GM23338 (cell line): ENCODE measurements around the gene DTL. TPM values are rescaled to one million over a fixed set of nuclear protein-coding genes. Genes with fewer than 3 reads are reported as not detected.
"Not testable (repeated sequence)": the region's sequence is repeated elsewhere in the genome, so short reads cannot be mapped to it uniquely, and the experiment has no call there.

Source experiments
- ATAC-seq: fragments of 200-7000 bp; cut with Tn5 transposase; 3 replicates; pipeline ENCODE4 v1.9.1; 2020
- DNase-seq: peaks from one replicate; pipeline ENCODE4 v3.0.0-alpha.2; 2015; ENCODE audit warnings: low spot score
- H2AFZ ChIP-seq: fragments of 200-600 bp; sonication (generic); 2 replicates; pipeline ENCODE4 v1.8.0; 2016; ENCODE audit warnings: antibody characterized with exemption, mild to moderate bottlenecking, moderate library complexity
- H3F3A ChIP-seq: fragments of 200-600 bp; sonication (generic); replicated peaks from 2 replicates; pipeline ENCODE4 v1.8.0; 2017; ENCODE audit warnings: antibody characterized with exemption, mixed run types, low read depth
- H3K27ac ChIP-seq: fragments of 200-600 bp; sonication (generic); 2 replicates; pipeline ENCODE4 v1.6.1; 2016; ENCODE audit warnings: low read depth
- H3K27me3 ChIP-seq: fragments of 200-600 bp; sonication (generic); 2 replicates; pipeline ENCODE4 v1.8.0; 2016; ENCODE audit warnings: mild to moderate bottlenecking, mixed run types, moderate library complexity; ENCODE audit not compliant: insufficient read depth
- H3K36me3 ChIP-seq: fragments of 200-600 bp; sonication (generic); 2 replicates; pipeline ENCODE4 v1.8.0; 2016; ENCODE audit warnings: mild to moderate bottlenecking; ENCODE audit not compliant: insufficient read depth
- H3K4me1 ChIP-seq: fragments of 200-600 bp; sonication (generic); 2 replicates; pipeline ENCODE4 v1.8.0; 2016; ENCODE audit warnings: mild to moderate bottlenecking, moderate library complexity; ENCODE audit not compliant: insufficient read depth
- H3K4me2 ChIP-seq: fragments of 200-600 bp; sonication (generic); 2 replicates; pipeline ENCODE4 v1.7.1; 2017; ENCODE audit warnings: mixed run types
- H3K4me3 ChIP-seq: fragments of 200-600 bp; sonication (generic); 2 replicates; pipeline ENCODE4 v1.6.1; 2016; ENCODE audit warnings: mixed run types
- H3K79me2 ChIP-seq: fragments of 200-600 bp; sonication (generic); replicated peaks from 2 replicates; pipeline ENCODE4 v1.8.0; 2017; ENCODE audit warnings: mild to moderate bottlenecking; ENCODE audit not compliant: insufficient read depth
- H3K9me2 ChIP-seq: fragments of 200-600 bp; sonication (generic); 2 replicates; pipeline ENCODE4 v1.8.0; 2017; ENCODE audit not compliant: insufficient read depth
- H4K20me1 ChIP-seq: fragments of 200-600 bp; sonication (generic); replicated peaks from 2 replicates; pipeline ENCODE4 v1.8.0; 2017; ENCODE audit warnings: mild to moderate bottlenecking; ENCODE audit not compliant: insufficient read depth
- H3K27ac Mint-ChIP-seq: 2 replicates; pipeline ENCODE4 v1.8.0; 2020; ENCODE audit warnings: inconsistent platforms, mild to moderate bottlenecking, moderate library complexity, mixed read lengths
- H3K27me3 Mint-ChIP-seq: 3 replicates; pipeline ENCODE4 v1.8.0; 2022; ENCODE audit warnings: low read depth, mild to moderate bottlenecking, moderate library complexity, mixed read lengths, inconsistent platforms; ENCODE audit not compliant: insufficient read depth, poor library complexity
- H3K36me3 Mint-ChIP-seq: 3 replicates; pipeline ENCODE4 v1.8.0; 2021; ENCODE audit warnings: low read depth, mild to moderate bottlenecking, inconsistent platforms, moderate library complexity, mixed read lengths
- H3K4me1 Mint-ChIP-seq: 3 replicates; pipeline ENCODE4 v1.8.0; 2020; ENCODE audit warnings: mild to moderate bottlenecking, inconsistent platforms, mixed read lengths
- H3K4me3 Mint-ChIP-seq: 3 replicates; pipeline ENCODE4 v1.8.0; 2021; ENCODE audit warnings: moderate library complexity, mild to moderate bottlenecking, inconsistent platforms, mixed read lengths
- H3K9me3 Mint-ChIP-seq: 3 replicates; pipeline ENCODE4 v1.8.0; 2020; ENCODE audit warnings: moderate library complexity, mild to moderate bottlenecking, inconsistent platforms, mixed read lengths
- CREB1 ChIP-seq: fragments of 250-450 bp; sonication (Bioruptor Pico); IDR thresholded peaks from 2 replicates; pipeline ENCODE4 v1.5.0; 2020; ENCODE audit warnings: low read depth, mild to moderate bottlenecking, moderate library complexity
- CTCF ChIP-seq, 2 experiments: fragments of 200-600 bp in 1 of 2; sonication (generic) in 1 of 2; conservative IDR thresholded peaks; 2 replicates each; pipeline versions ENCODE4 v1.5.1 to v1.6.1; 2016 to 2017; ENCODE audit warnings: antibody characterized with exemption in 2 of 2, low read depth in 2 of 2, mild to moderate bottlenecking in 2 of 2, moderate library complexity in 1 of 2
- ETS1 ChIP-seq: IDR thresholded peaks from 2 replicates; pipeline ENCODE4 v1.6.1; 2016; ENCODE audit warnings: antibody characterized with exemption
- EZH2phosphoT487 ChIP-seq: fragments of 200-600 bp; sonication (generic); IDR thresholded peaks from one replicate; pipeline ENCODE4 v1.8.1; 2018; ENCODE audit warnings: antibody characterized with exemption; ENCODE audit not compliant: unreplicated experiment
- POLR2AphosphoS5 ChIP-seq: IDR thresholded peaks from 2 replicates; pipeline ENCODE4 v1.6.1; 2016; ENCODE audit warnings: antibody characterized with exemption, low read depth
- REST ChIP-seq: IDR thresholded peaks from one replicate; pipeline ENCODE4 v1.6.1; 2018; ENCODE audit warnings: antibody characterized with exemption; ENCODE audit not compliant: unreplicated experiment
- STAT1 ChIP-seq: IDR thresholded peaks from one replicate; pipeline ENCODE4 v1.6.1; 2016; ENCODE audit warnings: antibody characterized with exemption; ENCODE audit not compliant: unreplicated experiment
- ZNF331 ChIP-seq: fragments of 250-450 bp; sonication (Bioruptor Pico); IDR thresholded peaks from 2 replicates; pipeline ENCODE4 v1.5.0; 2020; ENCODE audit warnings: low read depth, mild to moderate bottlenecking, moderate library complexity
- polyA plus RNA-seq: library from polyadenylated mRNA; unstranded; fragments of >200 nt; fragmentation: Nextera tagmentation; extraction: Ambion mirVana; gene quantifications from 2 replicates; pipeline ENCODE4 v1.2.1, GENCODE V29; 2016
- total RNA-seq: library from RNA; depleted of rRNA; stranded (reverse); fragments of >200 nt; shearing (Covaris generic); gene quantifications from 2 replicates; pipeline ENCODE4 v1.2.3, GENCODE V29; 2014

Gene DTL
- total and polyA plus RNA-seq, 2 experiments from 2014 or later = 26.5 to 58.8 TPM

- not testable (repeated sequence) for H3K4me2 ChIP-seq, H3K27ac Mint-ChIP-seq, H3K4me3 ChIP-seq, H3K4me1 ChIP-seq, H3K27me3 ChIP-seq, ATAC-seq, H3K4me1 Mint-ChIP-seq, H2AFZ ChIP-seq, H3K9me3 Mint-ChIP-seq, DNase-seq, H3F3A ChIP-seq, H4K20me1 ChIP-seq, H3K9me2 ChIP-seq, H3K27ac ChIP-seq, H3K36me3 ChIP-seq, H3K27me3 Mint-ChIP-seq, H3K79me2 ChIP-seq, H3K4me3 Mint-ChIP-seq
- peaks cover 11% of the 10 kb centered on the region; the same call in 2 of the 3 replicates for H3K36me3 Mint-ChIP-seq
Observed at GRCh38 chr1:211997426-211997825, 38.1 kb upstream of the DTL start.

GRCh38 chr1:212002536-212002935, 33.0 kb upstream of the DTL start:
- H3K27me3 ChIP-seq = no peaks in the 10 kb centered on the region
- no peak overlapping the region for H3K27ac ChIP-seq
- H3K9me3 Mint-ChIP-seq = no peaks in the 10 kb centered on the region
- no peaks in the 10 kb centered on the region for H3F3A ChIP-seq
- no peak for TF ChIP-seq REST
- TF ChIP-seq STAT1 = no peak
- TF ChIP-seq POLR2AphosphoS5 = no peak
- TF ChIP-seq ETS1 = no peak
- TF ChIP-seq CREB1 (CRISPR knock-in tag) = no peak
- no peak for TF ChIP-seq EZH2phosphoT487
- no peak for TF ChIP-seq CTCF (conservative IDR thresholded peaks at IDR 0.05; ENCODE audit: low read depth in 2 of 2)
- no peak for TF ChIP-seq ZNF331 (CRISPR knock-in tag)
- no peaks in the 10 kb centered on the region for H3K79me2 ChIP-seq
- H3K27ac Mint-ChIP-seq = peak overlapping the region; percentile 23; the same call in 1 of the 2 replicates
- peak; percentile 10 for DNase-seq
- no peak overlapping the region for H3K4me3 ChIP-seq
- no peak overlapping the region for H3K4me2 ChIP-seq
- no peak for ATAC-seq
- 0 out of 3 replicates have a peak, but pooled peaks cover 5% of the 10 kb centered on the region for H3K4me1 Mint-ChIP-seq
- no peaks in the 10 kb centered on the region for H4K20me1 ChIP-seq
- no peaks in the 10 kb centered on the region for H3K36me3 ChIP-seq
- H3K4me3 Mint-ChIP-seq = no peak overlapping the region
- H3K9me2 ChIP-seq = no peaks in the 10 kb centered on the region
- H3K27me3 Mint-ChIP-seq = no peaks in the 10 kb centered on the region
- no peak overlapping the region for H2AFZ ChIP-seq
- H3K36me3 Mint-ChIP-seq = peaks cover 3% of the 10 kb centered on the region; the same call in 2 of the 3 replicates
- H3K4me1 ChIP-seq = no peaks in the 10 kb centered on the region
